ENCODE measurements around the gene SELENOT. TPM values are rescaled to one million over a fixed set of nuclear protein-coding genes. Genes with fewer than 3 reads are reported as not detected.

Gene SELENOT
- total RNA-seq, 1 donor from 2014 or later: 63.9 TPM

GRCh38 chr3:150602426-150603152 lies 532 bp upstream of the SELENOT start:
- Mint-ChIP-seq H3K4me1 (peaks cover 66% of the 10 kb centered on the region), H3K9me3 (peaks cover 2% of the 10 kb centered on the region), H3K36me3 (ENCODE audit: low read depth) (peaks cover 9% of the 10 kb centered on the region)

GRCh38 chr3:150603980-150604319 lies 829 bp downstream of the SELENOT start:
- peaks cover 9% of the 10 kb centered on the region for H3K36me3 Mint-ChIP-seq (ENCODE audit: low read depth)
- no peak for DNase-seq (ENCODE audit: low read depth, low spot score)
- H3K4me1 Mint-ChIP-seq: peaks cover 77% of the 10 kb centered on the region
- peak overlapping the region; percentile 97 for H3K4me3 Mint-ChIP-seq
- H3K9me3 Mint-ChIP-seq: peaks cover 2% of the 10 kb centered on the region
- peak overlapping the region; percentile 99 for H3K27ac Mint-ChIP-seq (ENCODE audit: unreplicated experiment)
- H3K27me3 Mint-ChIP-seq (ENCODE audit: low read depth): no peaks in the 10 kb centered on the region
- no peak for TF ChIP-seq CTCF (conservative IDR thresholded peaks at IDR 0.05)

More at GRCh38 chr3:150602426-150603152, 532 bp upstream of the SELENOT start:
- H3K4me3 Mint-ChIP-seq: peak overlapping the region; percentile 97
- peak overlapping the region; percentile 99 for H3K27ac Mint-ChIP-seq (ENCODE audit: unreplicated experiment)
- H3K27me3 Mint-ChIP-seq (ENCODE audit: low read depth): no peaks in the 10 kb centered on the region
- TF ChIP-seq CTCF (conservative IDR thresholded peaks at IDR 0.05): no peak
- no peak for DNase-seq (ENCODE audit: low read depth, low spot score)

- Mint-ChIP-seq H3K27me3 (ENCODE audit: low read depth) (no peaks in the 10 kb centered on the region), H3K4me3 (peak overlapping the region; percentile 76)
These were observed 3.0 kb downstream of the SELENOT start for GRCh38 chr3:150605998-150606641.

GRCh38 chr3:150607267-150608065 lies 4.3 kb downstream of the SELENOT start:
- H3K27ac Mint-ChIP-seq (ENCODE audit: unreplicated experiment): peak overlapping the region; percentile 40
- no peak overlapping the region for H3K4me3 Mint-ChIP-seq

More at GRCh38 chr3:150605998-150606641, 3.0 kb downstream of the SELENOT start:
- peaks cover 9% of the 10 kb centered on the region for H3K36me3 Mint-ChIP-seq (ENCODE audit: low read depth)
- H3K4me1 Mint-ChIP-seq: peaks cover 67% of the 10 kb centered on the region
- no peak for DNase-seq (ENCODE audit: low read depth, low spot score)
- no peak for TF ChIP-seq CTCF (conservative IDR thresholded peaks at IDR 0.05)
- no peak overlapping the region for H3K27ac Mint-ChIP-seq (ENCODE audit: unreplicated experiment)
- H3K9me3 Mint-ChIP-seq: peaks cover 2% of the 10 kb centered on the region

More at GRCh38 chr3:150607267-150608065, 4.3 kb downstream of the SELENOT start:
- no peak for DNase-seq (ENCODE audit: low read depth, low spot score)
- peaks cover 2% of the 10 kb centered on the region for H3K9me3 Mint-ChIP-seq
- H3K27me3 Mint-ChIP-seq (ENCODE audit: low read depth): no peaks in the 10 kb centered on the region
- peaks cover 7% of the 10 kb centered on the region for H3K36me3 Mint-ChIP-seq (ENCODE audit: low read depth)
- H3K4me1 Mint-ChIP-seq: peaks cover 54% of the 10 kb centered on the region
- no peak for TF ChIP-seq CTCF (conservative IDR thresholded peaks at IDR 0.05)
